Hematopoietic multipotent progenitor cell treated with erythropoietin and hydrocortisone succinate and interleukin-3 and kit ligand, for 4 days (in vitro differentiated cells): ENCODE data around the gene ITSN1.

Source experiments
- DNase-seq: peaks from one replicate; pipeline ENCODE4 v3.0.0-alpha.2; 2015

The ITSN1 gene

GRCh38 chr21:33733601-33734000 lies 91.3 kb downstream of the ITSN1 start:
- DNase-seq = peak; percentile 27

GRCh38 chr21:33734291-33734690 lies 92.0 kb downstream of the ITSN1 start:
- DNase-seq = no peak

GRCh38 chr21:33734818-33735217 lies 92.5 kb downstream of the ITSN1 start:
- DNase-seq = no peak

- no peak for DNase-seq
These were observed 94.3 kb downstream of the ITSN1 start for GRCh38 chr21:33736569-33736968.

- DNase-seq = no peak
These were observed 97.4 kb downstream of the ITSN1 start for GRCh38 chr21:33739701-33740100.

GRCh38 chr21:33747420-33747819 lies 105.1 kb downstream of the ITSN1 start:
- DNase-seq = no peak

- no peak for DNase-seq
These were observed 106.6 kb downstream of the ITSN1 start for GRCh38 chr21:33748903-33749302.

GRCh38 chr21:33750017-33750416 lies 107.7 kb downstream of the ITSN1 start:
- no peak for DNase-seq

- peak; percentile 39 for DNase-seq
These were observed 108.8 kb downstream of the ITSN1 start for GRCh38 chr21:33751120-33751519.

- no peak for DNase-seq
These were observed 109.2 kb downstream of the ITSN1 start for GRCh38 chr21:33751533-33751932.

GRCh38 chr21:33752260-33752659 lies 110.0 kb downstream of the ITSN1 start:
- DNase-seq = no peak

- DNase-seq = no peak
These were observed 111.6 kb downstream of the ITSN1 start for GRCh38 chr21:33753886-33754285.

- no peak for DNase-seq
These were observed 112.2 kb downstream of the ITSN1 start for GRCh38 chr21:33754481-33754880.

- no peak for DNase-seq
These were observed 113.1 kb downstream of the ITSN1 start for GRCh38 chr21:33755354-33755753.

- no peak for DNase-seq
These were observed 118.5 kb downstream of the ITSN1 start for GRCh38 chr21:33760641-33761440.

GRCh38 chr21:33761441-33762036 lies 119.2 kb downstream of the ITSN1 start:
- DNase-seq = peak; percentile 74

GRCh38 chr21:33762803-33763581 lies 120.7 kb downstream of the ITSN1 start:
- no peak for DNase-seq

- no peak for DNase-seq
These were observed 121.2 kb downstream of the ITSN1 start for GRCh38 chr21:33763582-33763899.

- no peak for DNase-seq
These were observed 124.9 kb downstream of the ITSN1 start for GRCh38 chr21:33767236-33767635.

- no peak for DNase-seq
These were observed 125.7 kb downstream of the ITSN1 start for GRCh38 chr21:33767960-33768359.

GRCh38 chr21:33769057-33769456 lies 126.8 kb downstream of the ITSN1 start:
- DNase-seq = no peak

GRCh38 chr21:33770542-33770941 lies 128.2 kb downstream of the ITSN1 start:
- no peak for DNase-seq

GRCh38 chr21:33771976-33772375 lies 129.7 kb downstream of the ITSN1 start:
- no peak for DNase-seq

GRCh38 chr21:33774551-33774950 lies 132.2 kb downstream of the ITSN1 start:
- no peak for DNase-seq
